IPS-18a (cell line): ENCODE measurements around the gene ZWINT.

ENCODE experiments used
- H3K27ac ChIP-seq: one replicate; pipeline ENCODE4 v1.5.1; 2013; ENCODE audit warnings: low read length
- H3K27me3 ChIP-seq: one replicate; pipeline ENCODE4 v1.6.1; 2013; ENCODE audit warnings: mild to moderate bottlenecking, low read length; ENCODE audit not compliant: control insufficient read depth, insufficient read depth
- H3K36me3 ChIP-seq: one replicate; pipeline ENCODE4 v1.6.1; 2013; ENCODE audit warnings: low read depth, low read length; ENCODE audit not compliant: control insufficient read depth
- H3K4me1 ChIP-seq: one replicate; pipeline ENCODE4 v1.6.1; 2013; ENCODE audit warnings: low read depth, low read length; ENCODE audit not compliant: control insufficient read depth
- H3K4me3 ChIP-seq: one replicate; pipeline ENCODE4 v1.5.1; 2013; ENCODE audit warnings: low read length
- H3K9ac ChIP-seq: one replicate; pipeline ENCODE4 v1.6.1; 2013; ENCODE audit warnings: mild to moderate bottlenecking, low read length, moderate library complexity
- H3K9me3 ChIP-seq: one replicate; pipeline ENCODE4 v1.6.1; 2013; ENCODE audit warnings: low read depth, low read length; ENCODE audit not compliant: control insufficient read depth

The ZWINT gene

GRCh38 chr10:56360967-56361612 is at the start of gene ZWINT:
TSS of gene ZWINT (minus strand) at chr10:56361259. CDS start at chr10:56361236, 23 bp downstream.
- H3K36me3 ChIP-seq, result peaks cover 33% of the 10 kb centered on the region
- H3K27ac ChIP-seq, result peak within 1 kb of the TSS; percentile 86
- peak within 1 kb of the TSS; percentile 92 for H3K9ac ChIP-seq

GRCh38 chr10:56383806-56384205 is 22.7 kb upstream of the ZWINT start:
- Histone ChIP-seq H3K27ac (no peak overlapping the region), H3K9me3 (no peaks in the 10 kb centered on the region), H3K27me3 (no peaks in the 10 kb centered on the region), H3K36me3 (no peaks in the 10 kb centered on the region), H3K4me1 (no peaks in the 10 kb centered on the region), H3K9ac (no peak overlapping the region), H3K4me3 (no peak overlapping the region)

More at GRCh38 chr10:56360967-56361612, at the start of gene ZWINT:
- Histone ChIP-seq H3K4me1 (peaks cover 7% of the 10 kb centered on the region), H3K27me3 (no peaks in the 10 kb centered on the region), H3K9me3 (no peaks in the 10 kb centered on the region), H3K4me3 (peak within 1 kb of the TSS; percentile 97)

GRCh38 chr10:56370217-56371113 is 9.4 kb upstream of the ZWINT start:
- Histone ChIP-seq H3K4me3 (no peak overlapping the region), H3K27ac (no peak overlapping the region), H3K9ac (no peak overlapping the region), H3K36me3 (no peaks in the 10 kb centered on the region), H3K4me1 (no peaks in the 10 kb centered on the region), H3K9me3 (peaks cover 24% of the 10 kb centered on the region), H3K27me3 (no peaks in the 10 kb centered on the region)

- peak overlapping the region; percentile 86 for H3K27ac ChIP-seq
- no peaks in the 10 kb centered on the region for H3K9me3 ChIP-seq
- no peaks in the 10 kb centered on the region for H3K27me3 ChIP-seq
- peak overlapping the region; percentile 97 for H3K4me3 ChIP-seq
- peak overlapping the region; percentile 86 for H3K9ac ChIP-seq
- peaks cover 36% of the 10 kb centered on the region for H3K36me3 ChIP-seq
- peaks cover 7% of the 10 kb centered on the region for H3K4me1 ChIP-seq
Measured at GRCh38 chr10:56360583-56360966, 484 bp downstream of the ZWINT start.

- Histone ChIP-seq H3K27me3 (no peaks in the 10 kb centered on the region), H3K4me1 (peaks cover 7% of the 10 kb centered on the region), H3K9me3 (no peaks in the 10 kb centered on the region), H3K9ac (no peak overlapping the region), H3K27ac (no peak overlapping the region), H3K4me3 (peak overlapping the region; percentile 97), H3K36me3 (peaks cover 36% of the 10 kb centered on the region)
Measured at GRCh38 chr10:56359837-56360236, 1.2 kb downstream of the ZWINT start.

- Histone ChIP-seq H3K27ac (no peak overlapping the region), H3K27me3 (no peaks in the 10 kb centered on the region), H3K4me1 (peaks cover 5% of the 10 kb centered on the region), H3K36me3 (peaks cover 47% of the 10 kb centered on the region), H3K4me3 (no peak overlapping the region), H3K9ac (no peak overlapping the region), H3K9me3 (no peaks in the 10 kb centered on the region)
Measured at GRCh38 chr10:56357018-56357417, 4.0 kb downstream of the ZWINT start.

- H3K36me3 ChIP-seq, result peaks cover 18% of the 10 kb centered on the region
- no peak overlapping the region for H3K4me3 ChIP-seq
- H3K9me3 ChIP-seq, result no peaks in the 10 kb centered on the region
- no peaks in the 10 kb centered on the region for H3K27me3 ChIP-seq
- no peak overlapping the region for H3K9ac ChIP-seq
- no peaks in the 10 kb centered on the region for H3K4me1 ChIP-seq
- H3K27ac ChIP-seq, result no peak overlapping the region
Measured at GRCh38 chr10:56351909-56352630, 9.0 kb downstream of the ZWINT start.

- Histone ChIP-seq H3K4me1 (no peaks in the 10 kb centered on the region), H3K9me3 (no peaks in the 10 kb centered on the region), H3K4me3 (no peak overlapping the region), H3K27me3 (no peaks in the 10 kb centered on the region), H3K27ac (no peak overlapping the region), H3K36me3 (peaks cover 10% of the 10 kb centered on the region), H3K9ac (no peak overlapping the region)
Measured at GRCh38 chr10:56349611-56350010, 11.4 kb downstream of the ZWINT start.

GRCh38 chr10:56348101-56348500 is 13.0 kb downstream of the ZWINT start:
- Histone ChIP-seq H3K4me1 (no peaks in the 10 kb centered on the region), H3K9me3 (no peaks in the 10 kb centered on the region), H3K27ac (no peak overlapping the region), H3K9ac (no peak overlapping the region), H3K4me3 (no peak overlapping the region), H3K27me3 (no peaks in the 10 kb centered on the region), H3K36me3 (peaks cover 2% of the 10 kb centered on the region)

GRCh38 chr10:56346845-56347415 is 14.1 kb downstream of the ZWINT start:
- Histone ChIP-seq H3K36me3 (no peaks in the 10 kb centered on the region), H3K9ac (no peak overlapping the region), H3K4me3 (no peak overlapping the region), H3K27me3 (no peaks in the 10 kb centered on the region), H3K9me3 (no peaks in the 10 kb centered on the region), H3K27ac (no peak overlapping the region), H3K4me1 (no peaks in the 10 kb centered on the region)

- no peak overlapping the region for H3K9ac ChIP-seq
- no peak overlapping the region for H3K4me3 ChIP-seq
- H3K4me1 ChIP-seq, result no peaks in the 10 kb centered on the region
- no peaks in the 10 kb centered on the region for H3K36me3 ChIP-seq
- no peaks in the 10 kb centered on the region for H3K9me3 ChIP-seq
- H3K27ac ChIP-seq, result no peak overlapping the region
- H3K27me3 ChIP-seq, result no peaks in the 10 kb centered on the region
Measured at GRCh38 chr10:56341612-56342011, 19.4 kb downstream of the ZWINT start.
